NCI-H524 (cell line): ENCODE data around the gene MYH10.
A peak's percentile ranks its signal among the peaks of the same experiment; 100 is the strongest.

Experiments
- DNase-seq, 2 experiments: peaks; one replicate each; lab custom pipeline; 2025; lab: John Stamatoyannopoulos, UW

Gene MYH10

GRCh38 chr17:8444494-8444893 is 186.0 kb downstream of the MYH10 start:
- DNase-seq: no peak

GRCh38 chr17:8443756-8444155 is 186.8 kb downstream of the MYH10 start:
- DNase-seq: no peak

- DNase-seq: no peak
Observed at GRCh38 chr17:8442310-8442709, 188.2 kb downstream of the MYH10 start.

GRCh38 chr17:8441690-8442089 is 188.8 kb downstream of the MYH10 start:
- DNase-seq: no peak

- DNase-seq: no peak
Observed at GRCh38 chr17:8439681-8440080, 190.8 kb downstream of the MYH10 start.

GRCh38 chr17:8438441-8438840 is 192.1 kb downstream of the MYH10 start:
- DNase-seq: no peak

GRCh38 chr17:8436844-8437171 is 193.7 kb downstream of the MYH10 start:
- DNase-seq: no peak

- DNase-seq: peak; percentile 4 to 30
Observed at GRCh38 chr17:8436169-8436843, 194.2 kb downstream of the MYH10 start.

GRCh38 chr17:8435245-8436168 is 195.0 kb downstream of the MYH10 start, which contains the start of gene NDEL1:
NDEL1 (plus strand) TSS chr17:8435884; CDS start chr17:8444272, 8,388 bp downstream.
- DNase-seq: peak; percentile 76 to 83

GRCh38 chr17:8430966-8431365 is 199.6 kb downstream of the MYH10 start:
- DNase-seq: no peak

GRCh38 chr17:8426802-8427201 is 203.7 kb downstream of the MYH10 start:
- no peak for DNase-seq

GRCh38 chr17:8426094-8426720 is 204.3 kb downstream of the MYH10 start:
- DNase-seq: no peak
